Measurements from ENCODE around the gene USP50.

- no peak for TF ChIP-seq CREB5 (CRISPR knock-in tag; IDR thresholded peaks at IDR 0.05; ENCODE audit: low read depth)
- no peak for TF ChIP-seq RARB (CRISPR knock-in tag; IDR thresholded peaks at IDR 0.05)
- TF ChIP-seq ARNTL (CRISPR knock-in tag; IDR thresholded peaks at IDR 0.05; ENCODE audit: borderline replicate concordance, low read depth), result no peak
- TF ChIP-seq ZC3H10 (CRISPR knock-in tag; IDR thresholded peaks at IDR 0.05), result no peak
- TF ChIP-seq GLIS3 (CRISPR knock-in tag; IDR thresholded peaks at IDR 0.05), result no peak
- no peak for TF ChIP-seq ZFP3 (CRISPR knock-in tag; IDR thresholded peaks at IDR 0.05)
- no peak for TF ChIP-seq TSHZ2 (CRISPR knock-in tag; IDR thresholded peaks at IDR 0.05)
- TF ChIP-seq CSDC2 (CRISPR knock-in tag; IDR thresholded peaks at IDR 0.05), result no peak
- TF ChIP-seq CSRNP3 (CRISPR knock-in tag; IDR thresholded peaks at IDR 0.05), result no peak
- TF ChIP-seq BACH2 (CRISPR knock-in tag; IDR thresholded peaks at IDR 0.05; ENCODE audit: borderline replicate concordance), result no peak
- TF ChIP-seq POU6F1 (CRISPR knock-in tag; IDR thresholded peaks at IDR 0.05; ENCODE audit: borderline replicate concordance, low read depth), result no peak
- TF ChIP-seq ZFP30 (CRISPR knock-in tag; IDR thresholded peaks at IDR 0.05), result no peak
- no peak for TF ChIP-seq PATZ1 (CRISPR knock-in tag; IDR thresholded peaks at IDR 0.05; ENCODE audit: borderline replicate concordance)
Observed at GRCh38 chr15:50458348-50459112, 87.9 kb downstream of the USP50 start.
